GM12891 (cell line): ENCODE measurements around the gene FFAR2.
A peak's percentile ranks its signal among the peaks of the same experiment; 100 is the strongest.

ENCODE experiments used
- DNase-seq: peaks from one replicate; pipeline ENCODE4 v3.0.0; 2011; ENCODE audit warnings: low spot score; ENCODE audit not compliant: insufficient read length
- FAIRE-seq: peaks from 2 replicates; lab custom pipeline; 2011; peaks lifted over from hg19 to GRCh38; lab: Jason Lieb, UNC
- PAX5 ChIP-seq: IDR thresholded peaks from 2 replicates; pipeline ENCODE4 v1.6.1; 2011; ENCODE audit warnings: low read length, moderate library complexity, mild to moderate bottlenecking; ENCODE audit not compliant: insufficient read depth, severe bottlenecking
- POLR2A ChIP-seq: IDR thresholded peaks from 2 replicates; pipeline ENCODE4 v1.6.1; 2011; ENCODE audit warnings: low read depth, low read length, control low read depth
- POLR2AphosphoS5 ChIP-seq: IDR thresholded peaks from 2 replicates; pipeline ENCODE4 v1.6.1; 2011; ENCODE audit warnings: low read depth, low read length, control low read depth
- POU2F2 ChIP-seq: IDR thresholded peaks from 2 replicates; pipeline ENCODE4 v1.6.1; 2011; ENCODE audit warnings: low read depth, mild to moderate bottlenecking, control low read depth, low read length, moderate library complexity
- SPI1 ChIP-seq: IDR thresholded peaks from 2 replicates; pipeline ENCODE4 v1.6.1; 2011; ENCODE audit warnings: low read depth, low read length, control low read depth
- TAF1 ChIP-seq: IDR thresholded peaks from 2 replicates; pipeline ENCODE4 v1.6.1; 2011; ENCODE audit warnings: low read depth, low read length, control low read depth

FFAR2 gene

DNA sequence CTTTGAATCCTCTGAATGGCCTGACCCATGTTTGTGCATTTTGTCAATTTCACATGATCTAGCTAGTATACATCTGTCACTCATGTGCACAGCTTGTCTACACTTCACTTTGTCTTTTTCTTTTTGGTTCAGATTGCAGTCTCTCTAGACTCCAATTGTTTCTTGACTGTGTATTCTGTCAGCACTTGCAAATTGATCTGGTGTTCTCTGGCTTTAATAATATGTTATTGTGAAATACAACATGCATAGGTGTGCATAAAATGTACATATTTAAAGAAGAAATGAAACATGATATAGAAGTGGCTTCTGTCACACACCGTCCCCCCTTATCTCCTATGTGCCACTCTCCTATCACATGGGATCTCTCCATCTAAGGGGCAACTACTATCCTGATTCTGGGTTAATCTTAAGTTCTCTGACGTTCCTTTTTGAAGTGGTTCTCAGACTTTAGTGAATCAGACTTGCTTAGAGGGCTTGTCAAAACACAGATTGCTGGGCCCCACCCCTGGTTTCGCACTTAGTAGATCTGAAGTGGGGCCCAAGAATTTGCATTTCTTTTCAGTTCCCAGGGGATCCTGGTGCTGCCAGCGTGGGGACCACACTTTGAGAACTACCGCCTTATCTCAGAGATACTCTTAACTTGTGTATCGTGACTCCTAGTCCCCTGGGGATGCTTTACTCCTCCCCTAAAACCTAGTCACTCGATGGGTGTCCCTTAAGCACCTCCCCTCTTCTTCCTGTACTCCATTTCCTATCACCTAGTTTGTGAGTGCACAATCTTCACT lies 36.4 kb downstream of the FFAR2 start:
- peak; percentile 53 for DNase-seq
- peak; percentile 91 for FAIRE-seq
- no peak for TF ChIP-seq POLR2A
- 0 out of 2 replicates have a peak, but pooled peaks have one; percentile 53 for TF ChIP-seq POU2F2
- no peak for TF ChIP-seq SPI1
- TF ChIP-seq PAX5: no peak
- TF ChIP-seq POLR2AphosphoS5: no peak

DNA sequence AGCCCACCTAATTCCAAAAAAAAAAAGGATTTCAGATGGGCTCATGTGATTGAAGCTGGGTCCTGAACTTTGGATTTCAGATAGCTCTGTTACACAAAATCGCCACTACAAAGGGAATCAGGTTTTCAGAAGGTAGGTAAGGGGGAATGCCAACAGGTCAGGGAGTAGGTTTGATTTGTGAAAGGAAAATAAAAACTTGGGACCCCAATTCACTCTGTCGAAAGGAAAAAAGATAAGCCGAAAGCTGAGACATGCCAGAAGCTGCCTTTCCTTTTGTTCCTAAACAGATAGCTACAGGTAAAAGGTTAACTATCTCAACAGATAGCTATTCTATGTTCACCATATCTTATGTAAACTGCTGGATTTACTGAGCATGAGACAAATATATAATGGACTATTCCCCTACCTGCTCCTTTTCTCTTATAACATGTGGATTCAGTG lies 38.2 kb downstream of the FFAR2 start:
- no peak for FAIRE-seq
- no peak for DNase-seq
- TF ChIP-seq POU2F2 (no peak), PAX5 (no peak), POLR2A (no peak), SPI1 (no peak), TAF1 (no peak), POLR2AphosphoS5 (no peak)

DNA sequence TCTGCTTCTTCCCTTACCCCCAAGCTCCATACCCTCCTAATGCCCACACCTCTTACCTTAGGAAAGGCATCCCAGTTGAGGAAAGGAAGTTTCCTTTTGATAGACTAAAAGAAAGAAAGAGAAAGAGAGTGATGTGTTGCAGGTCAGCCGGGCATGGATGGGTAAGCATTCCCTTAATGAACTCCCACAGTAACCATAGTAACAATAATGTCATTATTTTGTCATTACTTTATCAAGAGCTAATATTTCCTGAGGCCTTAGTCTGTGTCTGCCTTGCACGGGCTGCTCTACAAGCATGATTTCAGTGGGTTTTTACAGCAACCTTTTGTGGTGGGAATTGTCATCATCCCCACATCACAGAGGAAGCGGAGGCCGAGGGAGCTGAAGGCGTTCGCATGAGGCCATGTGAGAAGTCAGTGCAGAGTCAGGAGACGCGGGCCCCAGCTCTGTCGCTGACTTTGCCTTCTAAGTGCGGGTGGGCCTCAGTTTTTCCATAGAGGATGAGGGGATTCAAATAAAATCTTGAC lies 39.7 kb downstream of the FFAR2 start:
- FAIRE-seq (no peak), DNase-seq (no peak)
- no peak for TF ChIP-seq POLR2AphosphoS5
- TF ChIP-seq SPI1: no peak
- TF ChIP-seq TAF1: no peak
- TF ChIP-seq POU2F2: no peak
- no peak for TF ChIP-seq PAX5
- no peak for TF ChIP-seq POLR2A

DNA sequence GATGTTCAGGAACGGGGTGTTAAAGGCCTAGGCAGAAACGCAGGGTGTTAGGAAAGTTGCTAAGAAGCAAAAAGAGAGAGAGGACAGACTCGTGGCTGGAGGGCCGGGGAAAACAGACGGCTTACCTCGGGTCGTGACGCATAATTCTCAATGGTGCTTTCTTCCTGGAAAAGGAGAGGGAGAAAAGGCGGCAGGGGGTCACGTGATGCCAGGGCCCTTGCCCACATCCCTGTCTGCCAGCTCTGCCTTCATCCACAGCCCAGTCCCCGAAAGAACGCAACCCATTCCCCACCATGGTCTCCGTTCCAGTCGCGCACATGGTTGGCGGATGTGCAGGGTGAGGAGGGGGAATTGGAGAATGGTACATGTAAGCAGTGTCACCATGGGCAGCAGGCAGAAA lies 40.6 kb downstream of the FFAR2 start:
- TF ChIP-seq TAF1: no peak
- TF ChIP-seq POLR2AphosphoS5: no peak
- no peak for TF ChIP-seq POU2F2
- no peak for TF ChIP-seq PAX5
- no peak for TF ChIP-seq POLR2A
- no peak for TF ChIP-seq SPI1
- no peak for DNase-seq
- no peak for FAIRE-seq

DNA sequence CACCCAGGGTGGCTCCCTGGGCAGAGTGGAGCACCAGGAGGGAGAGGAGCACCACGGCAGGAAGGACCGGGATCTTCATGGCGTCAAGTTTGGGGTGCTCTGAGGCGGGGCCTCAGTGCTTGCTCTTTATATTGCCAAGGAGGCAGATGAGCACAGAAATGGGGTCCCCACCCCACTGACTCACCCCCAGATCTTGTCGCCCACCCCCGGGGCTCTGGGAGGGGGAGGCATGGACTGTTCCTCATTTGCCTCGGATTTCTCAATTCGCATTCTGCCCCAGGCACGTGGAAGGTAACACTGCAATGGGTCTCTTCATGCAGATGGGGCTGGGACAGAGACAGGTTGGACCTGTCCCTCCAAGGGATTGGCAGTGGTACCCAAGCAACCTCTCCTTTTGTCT lies 42.3 kb downstream of the FFAR2 start, which contains the start of gene KRTDAP:
Gene KRTDAP (minus strand): TSS at position 101 of the 400 bp plus-strand sequence. CDS start 22 bp downstream, at position 79.
- DNase-seq (no peak), FAIRE-seq (no peak)
- TF ChIP-seq POLR2A: no peak
- no peak for TF ChIP-seq SPI1
- no peak for TF ChIP-seq POLR2AphosphoS5
- no peak for TF ChIP-seq PAX5
- TF ChIP-seq TAF1: no peak
- TF ChIP-seq POU2F2: no peak

DNA sequence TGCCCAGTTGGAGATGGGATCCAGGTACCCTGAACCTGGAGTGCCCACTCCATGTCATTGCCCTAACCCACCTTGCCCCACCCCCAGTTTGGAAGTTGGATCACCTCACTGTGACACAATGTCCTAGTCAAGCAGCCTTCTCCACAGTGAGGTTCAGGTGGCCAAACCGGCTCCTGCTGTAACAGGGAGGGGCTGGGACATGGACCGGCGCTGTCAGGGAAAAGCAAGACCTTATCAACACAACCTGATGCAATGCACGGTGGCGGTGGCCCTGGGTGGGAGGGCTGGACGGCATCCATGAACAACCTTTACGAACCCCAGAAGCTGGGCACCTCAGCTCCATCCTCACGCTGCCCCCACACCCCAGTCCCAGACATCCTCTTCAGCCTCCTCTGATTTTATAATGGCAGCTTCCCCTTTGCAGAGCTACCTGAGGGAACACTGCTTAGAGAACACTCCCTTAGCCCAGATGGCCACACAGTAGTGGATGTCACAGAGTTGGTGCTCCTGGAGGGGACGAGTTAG lies 43.8 kb downstream of the FFAR2 start:
- DNase-seq (no peak), FAIRE-seq (no peak)
- TF ChIP-seq TAF1 (no peak), POLR2AphosphoS5 (no peak), PAX5 (no peak), SPI1 (no peak), POU2F2 (no peak), POLR2A (no peak)

DNA sequence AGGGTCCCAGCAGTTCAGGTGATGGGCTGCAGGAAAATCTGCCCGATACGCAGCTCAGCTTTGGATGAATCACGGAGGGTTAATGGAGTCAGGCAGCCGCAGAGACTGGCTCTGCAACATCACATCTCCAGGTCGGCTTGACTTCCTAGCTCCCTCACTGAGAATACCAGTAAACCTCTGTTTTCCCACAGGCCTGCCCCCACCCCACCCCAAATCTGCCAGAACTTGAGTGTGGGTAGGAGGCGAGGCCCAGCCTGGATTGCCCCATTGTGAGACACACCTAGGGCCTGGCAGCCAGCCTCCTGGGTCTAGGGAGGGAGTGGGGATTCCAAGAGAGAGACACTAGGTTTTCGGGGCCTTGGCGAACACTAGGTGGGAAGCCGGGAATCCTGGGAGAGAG lies 45.9 kb downstream of the FFAR2 start:
- FAIRE-seq (no peak), DNase-seq (no peak)

DNA sequence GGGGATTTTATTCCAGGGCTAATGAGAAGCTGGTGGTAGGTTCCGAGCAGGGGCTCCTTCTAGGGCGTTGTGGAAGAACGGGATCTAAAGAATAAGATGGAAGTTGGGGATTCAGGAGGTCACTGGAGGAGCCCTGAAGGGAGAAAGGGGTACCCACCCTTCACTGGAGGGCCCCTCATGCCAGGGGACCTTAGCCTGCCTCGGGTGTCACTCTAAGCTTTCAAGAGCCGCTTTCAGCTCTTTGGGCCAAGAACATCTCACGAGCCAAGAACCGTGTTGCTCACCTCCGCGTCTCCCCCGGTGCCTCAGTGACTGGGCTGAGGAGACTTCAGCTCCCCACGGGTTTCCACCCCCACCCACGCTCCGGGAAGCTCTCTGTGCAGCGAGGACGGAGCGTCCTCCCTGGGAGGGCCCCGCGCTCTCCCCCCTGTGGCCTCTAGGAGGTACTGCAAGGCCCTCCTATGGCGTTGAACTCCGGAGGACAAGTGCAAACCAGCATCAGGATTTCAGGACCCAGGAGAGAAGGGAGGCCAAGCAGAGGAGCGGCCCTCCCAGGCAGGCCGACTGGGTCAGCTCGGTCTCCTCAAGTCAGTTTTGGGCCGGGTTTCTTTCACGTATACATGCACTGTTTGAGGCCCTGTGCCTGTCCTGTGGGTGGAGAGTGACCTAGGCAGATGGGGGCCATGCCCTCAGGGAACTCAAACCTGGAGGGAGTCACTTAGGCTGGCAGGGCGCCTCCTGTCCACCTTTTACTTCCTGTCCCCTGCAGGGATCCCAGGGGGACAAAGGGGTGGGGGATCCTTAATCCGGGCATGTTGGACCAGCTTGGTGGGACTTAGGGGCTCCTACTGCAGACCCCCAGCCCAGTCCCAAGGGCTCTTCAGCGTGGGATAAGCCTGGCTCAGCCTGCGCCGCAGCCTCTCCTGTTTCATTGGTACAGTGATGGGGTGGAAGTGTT lies 47.3 kb downstream of the FFAR2 start:
- TF ChIP-seq POU2F2: no peak
- TF ChIP-seq SPI1: no peak
- no peak for TF ChIP-seq PAX5
- no peak for TF ChIP-seq POLR2AphosphoS5
- TF ChIP-seq TAF1: no peak
- TF ChIP-seq POLR2A: no peak
- FAIRE-seq (peak; percentile 97), DNase-seq (peak; percentile 91)

More for the DNA sequence above, 45.9 kb downstream of the FFAR2 start:
- TF ChIP-seq TAF1 (no peak), POLR2A (no peak), SPI1 (no peak)

DNA sequence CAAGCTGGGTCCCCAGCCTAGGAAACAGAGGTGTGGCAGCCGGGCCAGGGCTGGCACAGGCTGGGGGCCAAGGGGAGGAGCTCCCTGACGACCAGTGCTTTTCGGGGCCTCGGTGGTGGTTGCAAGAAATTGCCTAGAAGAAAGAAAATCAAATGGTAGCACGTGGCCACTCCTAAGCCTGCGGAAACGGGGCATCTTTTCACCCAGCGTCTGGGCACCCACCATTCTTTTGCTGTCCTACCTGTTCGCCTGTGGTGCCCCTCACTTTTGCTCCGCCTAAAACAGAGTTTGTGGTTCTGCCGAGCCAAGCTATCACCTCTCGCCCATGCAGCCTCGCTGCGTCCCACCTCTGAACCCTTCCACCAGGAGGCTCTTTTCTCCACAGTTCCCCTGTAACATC lies 49.3 kb downstream of the FFAR2 start:
- FAIRE-seq: no peak
- no peak for DNase-seq
- TF ChIP-seq SPI1: no peak
- TF ChIP-seq PAX5: no peak
- no peak for TF ChIP-seq POLR2A
- TF ChIP-seq TAF1: no peak
- TF ChIP-seq POLR2AphosphoS5: no peak
- no peak for TF ChIP-seq POU2F2

DNA sequence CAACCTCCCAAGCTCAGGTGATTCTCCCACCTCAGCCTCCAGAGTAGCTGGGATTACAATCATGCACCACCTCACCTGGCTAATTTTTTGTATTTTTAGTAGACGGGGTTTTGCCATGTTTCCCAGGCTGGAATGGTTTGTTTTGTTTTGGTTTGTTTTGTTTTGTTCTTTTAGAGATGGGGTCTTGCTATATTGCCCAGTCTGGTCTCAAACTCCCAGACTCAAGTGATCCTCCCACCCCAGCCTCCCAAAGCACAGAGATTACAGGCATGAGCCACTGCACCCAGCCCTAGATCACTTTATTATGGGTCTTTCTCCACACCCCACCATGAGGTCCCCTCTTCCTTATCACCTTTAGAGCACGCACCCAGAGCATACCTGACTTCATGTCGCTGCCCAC lies 50.2 kb downstream of the FFAR2 start:
- DNase-seq (no peak), FAIRE-seq (no peak)
- TF ChIP-seq POLR2AphosphoS5 (no peak), POLR2A (no peak), TAF1 (no peak)
